ENCODE results near the gene PCNX2.

PCNX2 gene

DNA sequence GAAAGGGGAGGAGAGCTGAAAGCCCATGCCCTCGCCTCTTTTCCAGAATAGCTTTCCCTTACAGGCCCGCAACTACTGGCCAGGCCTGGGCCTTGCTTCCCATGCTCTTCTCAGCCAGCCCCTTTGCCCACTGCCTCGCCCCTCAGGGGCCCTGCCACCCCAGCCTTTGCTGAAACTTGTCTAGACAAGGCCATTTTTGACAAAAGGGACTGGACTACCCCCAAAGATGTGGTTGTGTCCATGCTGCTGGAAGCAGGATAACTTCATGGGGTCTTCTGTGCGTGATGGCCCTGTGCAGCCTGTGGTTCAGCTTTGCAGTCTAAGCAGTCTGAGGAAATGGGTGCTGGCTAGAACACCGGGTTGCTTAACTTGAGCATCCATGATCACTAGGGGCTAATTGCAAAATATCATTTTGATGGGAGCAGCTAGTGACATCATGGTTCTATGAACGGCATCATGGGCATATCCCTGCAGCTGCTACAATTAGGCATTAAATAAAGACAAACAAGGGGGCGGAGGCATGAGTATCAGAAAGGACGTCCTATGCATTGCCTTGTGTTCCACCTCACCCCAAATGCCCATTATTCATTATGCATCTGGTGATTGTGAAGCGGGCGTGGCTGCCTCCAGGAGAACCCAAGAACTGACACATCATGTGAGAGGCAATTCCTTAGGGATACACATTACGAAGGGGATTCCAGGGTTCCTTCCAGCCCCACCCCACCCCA is 308.3 kb downstream of the PCNX2 start:
- no peaks in the 10 kb centered on the region for H3F3A ChIP-seq (ENCODE audit: insufficient read depth, low read length)
- no peak overlapping the region for H3K9ac ChIP-seq (ENCODE audit: low read length)
- H3K79me2 ChIP-seq (ENCODE audit: low read length) = no peaks in the 10 kb centered on the region
- no peak for TF ChIP-seq EZH2phosphoT487 (IDR thresholded peaks at IDR 0.05; ENCODE audit: low read length)
- TF ChIP-seq EZH2 (optimal IDR thresholded peaks at IDR 0.05; ENCODE audit: low read depth, low read length) = no peak
- TF ChIP-seq, protein P1, sequence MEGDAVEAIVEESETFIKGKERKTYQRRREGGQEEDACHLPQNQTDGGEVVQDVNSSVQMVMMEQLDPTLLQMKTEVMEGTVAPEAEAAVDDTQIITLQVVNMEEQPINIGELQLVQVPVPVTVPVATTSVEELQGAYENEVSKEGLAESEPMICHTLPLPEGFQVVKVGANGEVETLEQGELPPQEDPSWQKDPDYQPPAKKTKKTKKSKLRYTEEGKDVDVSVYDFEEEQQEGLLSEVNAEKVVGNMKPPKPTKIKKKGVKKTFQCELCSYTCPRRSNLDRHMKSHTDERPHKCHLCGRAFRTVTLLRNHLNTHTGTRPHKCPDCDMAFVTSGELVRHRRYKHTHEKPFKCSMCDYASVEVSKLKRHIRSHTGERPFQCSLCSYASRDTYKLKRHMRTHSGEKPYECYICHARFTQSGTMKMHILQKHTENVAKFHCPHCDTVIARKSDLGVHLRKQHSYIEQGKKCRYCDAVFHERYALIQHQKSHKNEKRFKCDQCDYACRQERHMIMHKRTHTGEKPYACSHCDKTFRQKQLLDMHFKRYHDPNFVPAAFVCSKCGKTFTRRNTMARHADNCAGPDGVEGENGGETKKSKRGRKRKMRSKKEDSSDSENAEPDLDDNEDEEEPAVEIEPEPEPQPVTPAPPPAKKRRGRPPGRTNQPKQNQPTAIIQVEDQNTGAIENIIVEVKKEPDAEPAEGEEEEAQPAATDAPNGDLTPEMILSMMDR (IDR thresholded peaks at IDR 0.05; ENCODE audit: low read length) = no peak
- H3K36me3 ChIP-seq (replicated peaks; ENCODE audit: insufficient read depth, low read length) = no peaks in the 10 kb centered on the region
- H3K27me3 ChIP-seq (replicated peaks; ENCODE audit: insufficient read depth, low read length) = no peaks in the 10 kb centered on the region
- no peak for DNase-seq
- H3K27ac ChIP-seq (ENCODE audit: low read length) = no peak overlapping the region
- no peaks in the 10 kb centered on the region for H3K9me2 ChIP-seq (replicated peaks; ENCODE audit: insufficient read depth, low read length)
- no peak overlapping the region for H3K4me2 ChIP-seq (ENCODE audit: low read depth, low read length)
- H3K9me3 ChIP-seq (replicated peaks; ENCODE audit: insufficient read depth, low read length) = no peaks in the 10 kb centered on the region
- no peaks in the 10 kb centered on the region for H3K4me1 ChIP-seq (ENCODE audit: low read length)
- H2AFZ ChIP-seq (ENCODE audit: low read length) = no peak overlapping the region
- no peaks in the 10 kb centered on the region for H4K20me1 ChIP-seq (ENCODE audit: insufficient read depth, low read length)
- no peak overlapping the region for H3K4me3 ChIP-seq (ENCODE audit: low read length)

DNA sequence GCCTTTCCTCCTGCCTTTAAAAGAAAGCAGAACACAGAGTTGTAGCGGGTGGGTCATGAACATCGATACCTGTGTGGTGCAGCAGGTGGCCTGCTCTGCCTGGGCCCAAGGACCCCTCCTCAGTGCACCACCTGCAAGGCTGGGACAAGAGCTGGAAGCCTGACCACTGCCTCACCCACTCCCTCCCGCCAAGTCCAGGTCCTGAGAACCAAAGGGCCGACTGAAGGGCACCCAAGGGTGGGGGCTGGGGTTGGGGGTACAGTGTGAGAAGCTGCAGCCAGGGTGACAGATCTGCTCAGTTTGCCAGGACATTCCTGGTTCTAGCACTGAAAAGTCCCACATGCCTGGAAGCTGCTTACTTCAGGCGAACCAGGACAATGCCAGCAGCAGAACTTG is 309.0 kb downstream of the PCNX2 start:
- Histone ChIP-seq H3K4me1 (ENCODE audit: low read length) (no peaks in the 10 kb centered on the region), H2AFZ (ENCODE audit: low read length) (no peak overlapping the region), H3K9me3 (replicated peaks; ENCODE audit: insufficient read depth, low read length) (no peaks in the 10 kb centered on the region), H3F3A (ENCODE audit: insufficient read depth, low read length) (no peaks in the 10 kb centered on the region), H3K79me2 (ENCODE audit: low read length) (no peaks in the 10 kb centered on the region), H3K4me3 (ENCODE audit: low read length) (no peak overlapping the region), H4K20me1 (ENCODE audit: insufficient read depth, low read length) (no peaks in the 10 kb centered on the region), H3K36me3 (replicated peaks; ENCODE audit: insufficient read depth, low read length) (no peaks in the 10 kb centered on the region), H3K9me2 (replicated peaks; ENCODE audit: insufficient read depth, low read length) (no peaks in the 10 kb centered on the region), H3K4me2 (ENCODE audit: low read depth, low read length) (no peak overlapping the region), H3K27ac (ENCODE audit: low read length) (no peak overlapping the region), H3K9ac (ENCODE audit: low read length) (no peak overlapping the region), H3K27me3 (replicated peaks; ENCODE audit: insufficient read depth, low read length) (no peaks in the 10 kb centered on the region)
- no peak for DNase-seq
- TF ChIP-seq EZH2 (optimal IDR thresholded peaks at IDR 0.05; ENCODE audit: low read depth, low read length) (no peak), EZH2phosphoT487 (IDR thresholded peaks at IDR 0.05; ENCODE audit: low read length) (no peak)

DNA sequence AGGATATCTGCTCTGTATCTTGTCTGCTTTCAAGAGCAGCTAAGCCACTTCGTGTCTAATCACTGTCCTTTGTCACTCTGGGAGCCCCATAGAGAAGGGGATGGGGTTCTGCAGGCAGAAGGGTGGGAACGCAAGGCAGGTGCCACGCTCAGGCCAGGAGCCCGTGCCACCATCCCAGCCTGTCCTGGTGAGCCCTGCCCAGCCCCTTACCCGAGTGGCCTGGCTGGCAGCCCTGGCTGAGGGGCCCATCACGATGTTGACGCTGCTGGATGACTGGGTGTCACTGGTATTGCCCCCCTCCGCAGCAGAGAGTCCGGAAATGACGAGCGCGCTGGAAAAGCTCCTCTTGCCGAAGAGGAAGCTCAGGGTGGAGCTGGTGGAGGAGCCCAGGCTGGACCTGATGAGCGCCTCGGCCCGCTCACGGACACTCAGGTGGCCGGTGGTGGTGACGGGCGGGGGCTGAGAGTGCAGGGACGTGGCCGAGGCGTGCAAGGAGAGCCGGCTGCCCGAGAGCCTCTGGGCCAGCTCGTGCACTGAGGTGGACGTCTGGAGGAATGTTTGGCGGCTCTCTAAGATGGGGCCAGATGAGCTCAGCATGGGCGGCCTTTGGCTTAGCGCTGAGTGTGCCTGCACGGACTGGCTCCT is 309.5 kb downstream of the PCNX2 start:
- H3F3A ChIP-seq (ENCODE audit: insufficient read depth, low read length) = no peaks in the 10 kb centered on the region
- H3K9ac ChIP-seq (ENCODE audit: low read length) = no peak overlapping the region
- H3K36me3 ChIP-seq (replicated peaks; ENCODE audit: insufficient read depth, low read length) = no peaks in the 10 kb centered on the region
- H3K79me2 ChIP-seq (ENCODE audit: low read length) = no peaks in the 10 kb centered on the region
- no peak for DNase-seq
- H3K27me3 ChIP-seq (replicated peaks; ENCODE audit: insufficient read depth, low read length) = no peaks in the 10 kb centered on the region
- no peak overlapping the region for H3K4me3 ChIP-seq (ENCODE audit: low read length)
- no peaks in the 10 kb centered on the region for H3K9me3 ChIP-seq (replicated peaks; ENCODE audit: insufficient read depth, low read length)
- H3K9me2 ChIP-seq (replicated peaks; ENCODE audit: insufficient read depth, low read length) = no peaks in the 10 kb centered on the region
- H3K27ac ChIP-seq (ENCODE audit: low read length) = no peak overlapping the region
- no peak overlapping the region for H3K4me2 ChIP-seq (ENCODE audit: low read depth, low read length)
- H4K20me1 ChIP-seq (ENCODE audit: insufficient read depth, low read length) = no peaks in the 10 kb centered on the region
- H2AFZ ChIP-seq (ENCODE audit: low read length) = no peak overlapping the region
- H3K4me1 ChIP-seq (ENCODE audit: low read length) = no peaks in the 10 kb centered on the region
- TF ChIP-seq EZH2 (optimal IDR thresholded peaks at IDR 0.05; ENCODE audit: low read depth, low read length) (no peak), EZH2phosphoT487 (IDR thresholded peaks at IDR 0.05; ENCODE audit: low read length) (no peak)
- TF ChIP-seq, protein P1 (IDR thresholded peaks at IDR 0.05; ENCODE audit: low read length) = no peak
